Testis (tissue), 3 donors: ENCODE measurements around the gene CEP104. TPM values are rescaled to one million over a fixed set of nuclear protein-coding genes. Genes with fewer than 3 reads are reported as not detected.

ENCODE experiments used
- DNase-seq: peaks from one replicate; pipeline ENCODE4 v3.0.0-alpha.2; 2019
- H3K27ac ChIP-seq, 2 donors: fragments of 200-600 bp; sonication (generic); one replicate each; pipeline ENCODE4 v1.5.1; 2019
- H3K27me3 ChIP-seq: fragments of 200-600 bp; sonication (generic); one replicate; pipeline ENCODE4 v1.5.1; 2019
- H3K36me3 ChIP-seq: fragments of 200-600 bp; sonication (generic); one replicate; pipeline ENCODE4 v1.5.1; 2017; ENCODE audit warnings: low read depth; ENCODE audit errors: missing control alignments
- H3K4me1 ChIP-seq: fragments of 200-600 bp; sonication (generic); one replicate; pipeline ENCODE4 v1.5.1; 2019
- H3K4me3 ChIP-seq, 2 donors: fragments of 200-600 bp; sonication (generic); one replicate each; pipeline ENCODE4 v1.5.1; 2017 to 2019
- H3K9me3 ChIP-seq: fragments of 200-600 bp; sonication (generic); one replicate; pipeline ENCODE4 v1.5.1; 2017
- POLR2A ChIP-seq: fragments of 450-650 bp; IDR thresholded peaks from one replicate; pipeline ENCODE4 v1.6.1; 2017; ENCODE audit warnings: antibody characterized with exemption, mild to moderate bottlenecking, moderate library complexity
- WGBS, 2 donors: methylation state at CpG; one replicate each; pipeline ENCODE4 v1.1.5; 2018; 5-methylcytosine and 5-hydroxymethylcytosine counted together
- intact Hi-C: fragments of 100-400 bp; cut with DNase I; formaldehyde crosslinking; loops from one replicate; pipeline ENCODE4 v1.15.1; 2023; ENCODE audit warnings: low total_unique reads
- polyA plus RNA-seq: library from polyadenylated mRNA; stranded (reverse); fragments of 350-450 nt; fragmentation: Illumina TruSeq; extraction: RNeasy Lipid Tissue Mini Kit (QIAGEN cat#74804); gene quantifications from one replicate; pipeline ENCODE4 v1.2.3, GENCODE V29; 2014; ENCODE audit warnings: low read depth, low replicate concordance; ENCODE audit not compliant: insufficient read depth
- total RNA-seq, 2 donors: library from RNA; depleted of rRNA; stranded (reverse); fragments of >200 nt; gene quantifications; one replicate each; pipeline ENCODE4 v1.2.3, GENCODE V29; 2016
- TF ChIP-seq, protein P1 (sequence below), 3 experiments: fragments of 450-650 bp in 2 of 3; fragments of 200-600 bp in 1 of 3; sonication (generic) in 1 of 3; IDR thresholded peaks; one replicate each; pipeline ENCODE4 v1.5.1; 2016 to 2019; ENCODE audit warnings: antibody characterized with exemption in 3 of 3, mild to moderate bottlenecking in 2 of 3, moderate library complexity in 1 of 3

CEP104 gene
- total and polyA plus RNA-seq, 3 donors from 2014 or later = 41.5 to 80.4 (median 55.1) TPM

DNA sequence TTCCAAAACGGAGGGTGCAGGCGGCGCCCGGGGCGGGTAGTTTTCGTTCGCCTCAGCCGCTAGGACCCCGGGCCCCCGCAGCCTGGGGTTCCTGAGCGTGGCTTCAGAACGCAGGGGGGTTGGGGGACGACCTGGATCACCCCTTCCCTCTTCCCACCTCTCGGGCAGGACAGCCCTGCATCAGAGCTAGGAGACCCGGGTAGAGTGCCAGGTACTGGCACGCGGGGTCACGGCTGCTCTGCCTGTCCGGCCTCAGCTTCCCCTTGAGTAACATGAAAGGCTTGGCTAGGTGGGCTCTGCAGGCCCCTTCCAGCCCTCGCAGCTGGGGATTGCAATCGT, 749 bp upstream of the CEP104 start:
- Histone ChIP-seq H3K27me3 (no peaks in the 10 kb centered on the region), H3K36me3 (no peaks in the 10 kb centered on the region), H3K27ac (peak overlapping the region; percentile 40 to 80), H3K4me3 (peak overlapping the region; percentile 87 to 97), H3K4me1 (peaks cover 9% of the 10 kb centered on the region), H3K9me3 (no peaks in the 10 kb centered on the region)
- intact Hi-C loops = no loop called here
- DNase-seq = no peak
- no peak for TF ChIP-seq POLR2A
- TF ChIP-seq, protein P1, sequence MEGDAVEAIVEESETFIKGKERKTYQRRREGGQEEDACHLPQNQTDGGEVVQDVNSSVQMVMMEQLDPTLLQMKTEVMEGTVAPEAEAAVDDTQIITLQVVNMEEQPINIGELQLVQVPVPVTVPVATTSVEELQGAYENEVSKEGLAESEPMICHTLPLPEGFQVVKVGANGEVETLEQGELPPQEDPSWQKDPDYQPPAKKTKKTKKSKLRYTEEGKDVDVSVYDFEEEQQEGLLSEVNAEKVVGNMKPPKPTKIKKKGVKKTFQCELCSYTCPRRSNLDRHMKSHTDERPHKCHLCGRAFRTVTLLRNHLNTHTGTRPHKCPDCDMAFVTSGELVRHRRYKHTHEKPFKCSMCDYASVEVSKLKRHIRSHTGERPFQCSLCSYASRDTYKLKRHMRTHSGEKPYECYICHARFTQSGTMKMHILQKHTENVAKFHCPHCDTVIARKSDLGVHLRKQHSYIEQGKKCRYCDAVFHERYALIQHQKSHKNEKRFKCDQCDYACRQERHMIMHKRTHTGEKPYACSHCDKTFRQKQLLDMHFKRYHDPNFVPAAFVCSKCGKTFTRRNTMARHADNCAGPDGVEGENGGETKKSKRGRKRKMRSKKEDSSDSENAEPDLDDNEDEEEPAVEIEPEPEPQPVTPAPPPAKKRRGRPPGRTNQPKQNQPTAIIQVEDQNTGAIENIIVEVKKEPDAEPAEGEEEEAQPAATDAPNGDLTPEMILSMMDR (IDR thresholded peaks at IDR 0.05) = no peak
- WGBS, 2 donors = 0 to 9% methylated on average over 3 to 21 of the region's 21 CpGs

DNA sequence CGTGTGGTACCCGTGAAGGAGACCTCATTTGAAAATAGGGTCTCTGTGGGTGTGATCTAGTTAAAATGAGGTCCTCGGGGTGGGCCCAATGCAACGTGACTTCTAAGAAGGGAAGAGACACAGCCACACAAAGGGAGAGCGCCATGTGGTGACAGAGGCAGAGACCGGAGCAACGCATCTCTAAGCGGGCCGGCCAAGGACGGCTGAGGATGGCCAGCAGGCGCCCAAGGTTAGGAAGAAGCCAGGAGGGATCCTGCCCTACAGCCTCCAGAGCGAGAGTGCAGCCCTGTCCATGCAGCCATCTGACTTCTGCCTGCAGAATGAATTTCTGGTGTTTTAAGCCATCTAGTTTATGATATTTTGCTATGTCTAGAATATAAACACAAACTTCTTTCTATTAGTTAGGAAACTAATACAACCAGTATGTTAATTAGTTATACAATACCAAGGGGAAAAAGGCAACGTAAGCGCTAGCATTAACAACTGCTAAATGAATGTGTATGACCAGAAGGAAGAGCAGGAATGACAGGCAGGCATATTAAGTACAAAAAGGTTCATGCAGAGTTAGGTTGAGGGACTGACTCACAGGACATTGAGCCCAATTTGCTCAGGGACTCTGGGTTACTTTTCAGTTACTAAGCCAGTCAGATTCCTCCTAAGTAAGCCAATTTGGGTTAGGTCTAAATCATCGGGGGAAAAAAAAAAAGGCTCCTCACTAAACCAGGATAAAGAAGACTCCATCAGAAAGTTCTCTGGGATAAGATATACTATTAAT, 4.1 kb downstream of the CEP104 start:
- DNase-seq = no peak
- no peak overlapping the region for H3K4me3 ChIP-seq
- H3K9me3 ChIP-seq = no peaks in the 10 kb centered on the region
- no peaks in the 10 kb centered on the region for H3K36me3 ChIP-seq
- intact Hi-C loops = no loop called here
- WGBS, 2 donors = 74 to 81% methylated on average over 12 to 15 of the region's 15 CpGs
- H3K27ac ChIP-seq = no peak overlapping the region
- peaks cover 9% of the 10 kb centered on the region for H3K4me1 ChIP-seq
- no peaks in the 10 kb centered on the region for H3K27me3 ChIP-seq
- TF ChIP-seq, protein P1 (IDR thresholded peaks at IDR 0.05) = no peak
- TF ChIP-seq POLR2A = no peak

DNA sequence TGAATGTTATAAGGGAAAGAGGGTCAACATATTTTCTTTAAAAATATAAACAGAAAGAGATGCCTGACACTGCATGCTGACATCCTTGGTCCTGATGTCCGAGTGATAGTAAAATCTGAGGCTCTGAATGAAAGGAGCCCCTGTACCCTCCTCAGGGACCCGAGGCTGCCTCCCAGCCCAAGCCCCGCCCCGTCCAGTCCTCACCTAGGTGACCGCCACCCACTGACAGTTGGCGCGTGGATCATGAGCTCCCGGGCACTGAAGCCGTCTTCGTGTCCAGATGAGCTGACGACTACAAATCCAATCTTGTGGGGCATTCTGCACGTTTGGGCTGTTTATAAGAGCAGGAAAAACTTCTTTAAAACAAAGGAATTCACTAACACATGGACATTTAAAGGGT, 4.9 kb downstream of the CEP104 start:
- intact Hi-C loops = no loop called here

DNA sequence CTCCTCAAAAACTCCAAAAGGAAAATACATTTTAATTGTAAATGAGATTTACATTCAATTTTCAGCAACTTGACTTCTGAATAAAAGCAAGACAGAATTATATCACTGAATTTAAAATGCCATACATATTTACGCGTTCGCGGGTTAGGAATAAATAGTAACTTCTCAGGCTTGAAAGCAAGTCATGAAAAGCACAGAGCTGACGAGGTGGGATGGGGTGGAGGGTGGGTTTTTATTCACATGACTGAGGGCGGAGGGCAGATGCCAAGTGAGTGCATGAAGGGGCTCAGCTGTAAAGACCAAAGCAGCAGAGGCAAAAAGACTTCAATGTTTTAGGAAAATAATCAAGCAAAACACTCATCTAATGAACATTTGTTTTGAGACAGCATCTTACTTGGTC, 5.7 kb downstream of the CEP104 start:
- H3K9me3 ChIP-seq = no peaks in the 10 kb centered on the region
- H3K27ac ChIP-seq = no peak overlapping the region
- peaks cover 9% of the 10 kb centered on the region for H3K4me1 ChIP-seq
- no peak overlapping the region for H3K4me3 ChIP-seq
- WGBS, 2 donors = 94 to 95% methylated on average over 6 of the region's 6 CpGs
- intact Hi-C loops = no loop called here
- TF ChIP-seq POLR2A = no peak
- TF ChIP-seq, protein P1 (IDR thresholded peaks at IDR 0.05) = no peak
- no peak for DNase-seq
- no peaks in the 10 kb centered on the region for H3K27me3 ChIP-seq
- H3K36me3 ChIP-seq = no peaks in the 10 kb centered on the region

More for the DNA sequence above, 4.9 kb downstream of the CEP104 start:
- Histone ChIP-seq H3K36me3 (no peaks in the 10 kb centered on the region), H3K27me3 (no peaks in the 10 kb centered on the region), H3K9me3 (no peaks in the 10 kb centered on the region), H3K4me1 (peaks cover 9% of the 10 kb centered on the region), H3K4me3 (no peak overlapping the region), H3K27ac (no peak overlapping the region)
- no peak for DNase-seq
- WGBS, 2 donors = 88 to 89% methylated on average over 12 of the region's 12 CpGs
- TF ChIP-seq, protein P1 (IDR thresholded peaks at IDR 0.05) = no peak
- TF ChIP-seq POLR2A = no peak

DNA sequence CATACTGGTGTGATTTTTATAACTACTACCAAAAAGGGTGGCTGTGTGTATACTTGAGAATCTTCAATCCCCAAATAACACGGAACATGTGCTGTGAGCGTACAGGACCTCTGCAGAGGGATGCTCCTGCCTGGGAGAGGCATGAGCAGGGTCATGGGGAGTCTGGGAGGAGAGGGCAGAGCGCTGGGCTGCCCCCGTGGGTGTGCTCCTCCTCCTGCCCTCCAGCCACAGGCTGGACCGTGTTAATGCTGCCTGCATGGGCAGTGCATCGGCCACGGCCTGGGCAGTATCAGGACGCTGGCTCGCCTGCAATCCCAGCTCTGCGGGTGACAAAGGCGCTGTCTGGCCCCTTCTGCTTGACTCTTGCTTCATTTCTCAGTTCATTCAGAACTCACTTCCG, 6.2 kb downstream of the CEP104 start:
- TF ChIP-seq, protein P1 (IDR thresholded peaks at IDR 0.05) = no peak
- no peak for TF ChIP-seq POLR2A
- peaks cover 5% of the 10 kb centered on the region for H3K4me1 ChIP-seq
- H3K4me3 ChIP-seq = no peak overlapping the region
- H3K9me3 ChIP-seq = no peaks in the 10 kb centered on the region
- H3K27ac ChIP-seq = no peak overlapping the region
- no peaks in the 10 kb centered on the region for H3K36me3 ChIP-seq
- no peak for DNase-seq
- WGBS, 2 donors = 83 to 86% methylated on average over 10 to 12 of the region's 12 CpGs
- no peaks in the 10 kb centered on the region for H3K27me3 ChIP-seq
- intact Hi-C loops = no loop called here
